Heart right ventricle (tissue), 16 donors: ENCODE results near the gene WDR64. TPM values are rescaled to one million over a fixed set of nuclear protein-coding genes. Genes with fewer than 3 reads are reported as not detected.

Experiments
- ATAC-seq, 8 donors: fragments of 200-7000 bp; cut with Tn5 transposase; one replicate each; pipeline ENCODE4 v1.9.1; 2020; ENCODE audit warnings: mild to moderate bottlenecking in 8 of 8, moderate library complexity in 8 of 8, moderate number of reproducible peaks in 1 of 8
- DNase-seq, 2 donors: peaks; one replicate each; pipeline ENCODE4 v3.0.0-alpha.2; 2020
- H3K27ac ChIP-seq, 10 donors: fragments of 200-600 bp; sonication (generic) in 2 of 10; one replicate each; pipeline versions ENCODE4 v1.5.0 to v1.8.0; 2020 to 2022; ENCODE audit warnings: mild to moderate bottlenecking in 3 of 10
- H3K27me3 ChIP-seq, 7 donors: fragments of 200-600 bp; one replicate each; pipeline ENCODE4 v1.8.0; 2021 to 2022; ENCODE audit warnings: mild to moderate bottlenecking in 2 of 7
- H3K36me3 ChIP-seq, 9 donors: fragments of 200-600 bp; sonication (generic) in 1 of 9; one replicate each; pipeline versions ENCODE4 v1.5.0 to v1.8.0; 2020 to 2022; ENCODE audit warnings: mild to moderate bottlenecking in 2 of 9
- H3K4me1 ChIP-seq, 9 donors: fragments of 200-600 bp; sonication (generic) in 1 of 9; one replicate each; pipeline versions ENCODE4 v1.5.0 to v1.8.0; 2020 to 2022; ENCODE audit warnings: mild to moderate bottlenecking in 4 of 9
- H3K4me3 ChIP-seq, 10 donors: fragments of 200-600 bp; sonication (generic) in 2 of 10; one replicate each; pipeline versions ENCODE4 v1.5.0 to v1.8.0; 2020 to 2022; ENCODE audit warnings: mild to moderate bottlenecking in 7 of 10, moderate library complexity in 2 of 10
- H3K9me3 ChIP-seq, 11 donors: fragments of 200-600 bp in 10 of 11; sonication (generic) in 2 of 11; one replicate each; pipeline versions ENCODE4 v1.5.0 to v1.8.0; 2013 to 2022; ENCODE audit warnings: mild to moderate bottlenecking in 2 of 11, control low read depth in 1 of 11, moderate library complexity in 1 of 11
- CTCF ChIP-seq, 9 donors: fragments of 200-600 bp; sonication (generic) in 2 of 9; IDR thresholded peaks; one replicate each; pipeline versions ENCODE4 v1.5.0 to v1.8.0; 2021 to 2022; ENCODE audit warnings: antibody characterized with exemption in 9 of 9, mild to moderate bottlenecking in 5 of 9, moderate library complexity in 1 of 9
- WGBS, 2 donors: extraction: QIAGEN DNeasy Blood & Tissue Kit; methylation state at CpG; one replicate each; pipeline ENCODE4 v1.1.7; 2013; ENCODE audit warnings: inconsistent platforms in 1 of 2; 5-methylcytosine and 5-hydroxymethylcytosine counted together
- intact Hi-C, 10 donors: fragments of 100-400 bp; cut with DNase I; formaldehyde crosslinking; loops; one replicate each; pipeline versions ENCODE4 v1.11.1 to v1.14.2; 2022
- polyA plus RNA-seq, 2 donors: library from polyadenylated mRNA; stranded (reverse); fragments of 200-250 nt; gene quantifications; one replicate each; pipeline ENCODE4 v1.2.3, GENCODE V29; 2013
- total RNA-seq, 10 donors: library from RNA; stranded (reverse); fragmentation: NEBNext Ultra II Directional in 3 of 10; extraction: Animal tissue kit (Norgen Biotek cat#: 25700) in 3 of 10; gene quantifications; one replicate each; pipeline versions ENCODE4 v1.2.1 to v1.2.4, GENCODE V29; 2021 to 2023
- donor health status: Arrhythmogenic right ventricular cardiomyopathy.
- donor health status: ischemic (EF 13 %, LVEDD 7.1; RV severe dilation, severe dysfunction).
- donor health status: healthy with polysubstance abuse.
- donor health status: DM: no; HTN: yes; CAD: no.
- donor health status: DM: no; HTN: no; CAD: no.
- donor health status: ischemic (EF 25% LVEDD 6.9; RV normal size, moderate dysfunction).
- donor health status: ischemic (EF 25% LVEDD 5.7; RV mildly dilated, moderate dysfunction).
- donor health status: healthy.
- donor health status: DM: yes; HTN: yes; CAD: no.
- donor health status: Ischemic cardiomyopathy.
- donor health status: ischemic (EF 35%, LVEDD 5.7; RV mildly dilated, moderate dysfunction).
- donor health status: nonischemic (EF 11% LVEDD 7.7; RV severe dilation, severe dysfunction).
- donor health status: DM: yes; HTN: yes; CAD: no.
- donor health status: PGD.
- donor health status: ischemic (EF 29% LVEDD 5.4; RV normal size, mild dysfunction).
- donor health status: nonischemic (EF 23%, LVEDD 6.1; RV moderate dilation, normal function).

The WDR64 gene
- total and polyA plus RNA-seq, 12 donors, result 0.59 TPM; not detected in 11

- ATAC-seq, result no peak
- intact Hi-C loops, result no loop called here
These were observed 118.0 kb downstream of the WDR64 start for GRCh38 chr1:241770115-241770514.

DNA sequence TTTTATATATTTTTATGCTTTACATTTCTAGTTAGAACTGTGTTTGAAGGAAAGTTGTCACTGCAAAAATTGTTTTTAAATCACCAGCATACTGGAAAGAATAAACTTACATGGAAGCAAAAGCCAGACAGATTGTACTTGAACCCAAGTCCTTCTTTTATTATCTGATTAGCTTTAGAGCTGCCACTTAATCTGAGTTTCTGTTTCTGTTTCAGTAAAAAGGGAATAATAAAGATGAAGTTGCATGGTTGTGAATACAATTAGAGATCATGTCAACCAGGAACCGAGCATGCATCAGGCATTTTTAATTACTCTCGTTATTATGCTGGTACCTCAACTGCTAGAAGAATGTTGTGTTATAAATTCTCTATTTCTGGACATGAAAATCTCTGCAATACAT is 119.0 kb downstream of the WDR64 start:
- DNase-seq, result no peak
- intact Hi-C loops, result no loop called here
- WGBS, 2 donors, result 79 to 84% methylated on average over 2 of the region's 2 CpGs
- no peak overlapping the region for H3K4me3 ChIP-seq
- no peaks in the 10 kb centered on the region for H3K9me3 ChIP-seq
- no peak overlapping the region for H3K27ac ChIP-seq
- H3K4me1 ChIP-seq, result no peaks in the 10 kb centered on the region
- no peaks in the 10 kb centered on the region for H3K36me3 ChIP-seq
- H3K27me3 ChIP-seq, result peaks cover 0 to 4% (median 0%) of the 10 kb centered on the region in 7 donors
- TF ChIP-seq CTCF (IDR thresholded peaks at IDR 0.05), result no peak
- ATAC-seq, result no peak

More at GRCh38 chr1:241770115-241770514, 118.0 kb downstream of the WDR64 start:
- H3K27me3 ChIP-seq, result peaks cover 0 to 4% (median 0%) of the 10 kb centered on the region in 7 donors
- H3K36me3 ChIP-seq, result no peaks in the 10 kb centered on the region
- no peak for TF ChIP-seq CTCF (IDR thresholded peaks at IDR 0.05)
- H3K4me1 ChIP-seq, result no peaks in the 10 kb centered on the region
- no peak overlapping the region for H3K27ac ChIP-seq
- H3K9me3 ChIP-seq, result no peaks in the 10 kb centered on the region
- WGBS, 2 donors, result 4 to 16% methylated on average over 1 of the region's 1 CpG
- no peak for DNase-seq
- H3K4me3 ChIP-seq, result no peak overlapping the region

DNA sequence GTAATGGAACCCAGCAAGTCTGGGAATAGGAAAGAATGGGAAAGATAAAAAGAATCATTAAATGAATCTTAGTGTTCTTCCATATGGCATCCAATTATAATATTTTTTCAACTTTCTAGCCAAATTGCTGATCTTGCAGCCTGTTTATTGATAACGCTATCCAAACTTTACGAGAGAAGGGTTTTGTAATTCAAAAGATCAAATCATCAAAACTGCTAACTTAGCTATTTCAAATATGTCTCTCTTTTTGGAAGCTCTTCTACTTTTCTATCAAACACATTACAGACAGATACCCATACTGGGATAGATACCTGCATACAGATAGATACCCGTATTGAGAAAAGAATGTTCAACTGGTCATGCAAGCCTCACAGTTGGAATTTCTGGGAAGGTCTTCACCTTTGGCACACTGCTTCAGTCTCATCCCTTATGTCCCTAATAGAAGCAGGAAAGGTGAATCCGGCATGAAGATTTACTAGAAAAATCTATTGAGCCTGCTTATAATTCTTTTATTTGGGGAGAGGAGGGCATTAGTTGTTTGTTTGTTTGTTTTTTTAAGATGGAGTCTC is 120.9 kb downstream of the WDR64 start:
- DNase-seq (no peak), ATAC-seq (no peak)
- no peak overlapping the region for H3K4me3 ChIP-seq
- 91 to 93% methylated on average over 4 of the region's 4 CpGs for WGBS, 2 donors
- H3K9me3 ChIP-seq, result no peaks in the 10 kb centered on the region
- TF ChIP-seq CTCF (IDR thresholded peaks at IDR 0.05), result no peak
- no peaks in the 10 kb centered on the region for H3K4me1 ChIP-seq
- H3K27me3 ChIP-seq, result peaks cover 0 to 4% (median 0%) of the 10 kb centered on the region in 7 donors
- intact Hi-C loops, result no loop called here
- H3K36me3 ChIP-seq, result no peaks in the 10 kb centered on the region
- H3K27ac ChIP-seq, result no peak overlapping the region

DNA sequence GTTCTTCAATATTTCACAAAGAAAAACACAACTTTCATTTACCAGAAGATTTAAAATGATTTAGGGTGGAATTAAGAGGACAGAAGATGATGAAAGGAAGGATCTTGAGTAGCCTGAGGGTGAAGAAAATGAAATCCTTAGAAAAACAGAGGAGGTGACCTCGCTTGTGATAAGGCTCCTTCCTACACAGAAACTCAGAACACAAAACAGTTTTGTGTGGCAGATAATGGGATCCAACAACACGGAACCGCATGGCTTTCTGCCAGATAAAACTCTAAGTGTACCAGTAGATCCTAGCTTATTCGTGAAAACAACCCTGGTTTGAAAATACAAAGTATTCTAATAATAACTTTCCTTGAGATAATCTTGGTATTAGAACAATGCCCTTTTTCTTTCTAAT is 121.9 kb downstream of the WDR64 start:
- H3K4me1 ChIP-seq, result no peaks in the 10 kb centered on the region
- 31 to 37% methylated on average over 4 of the region's 4 CpGs for WGBS, 2 donors
- DNase-seq (no peak), ATAC-seq (no peak)
- no peak for TF ChIP-seq CTCF (IDR thresholded peaks at IDR 0.05)
- intact Hi-C loops, result no loop called here
- H3K4me3 ChIP-seq, result no peak overlapping the region
- peaks cover 0 to 4% (median 0%) of the 10 kb centered on the region in 7 donors for H3K27me3 ChIP-seq
- no peak overlapping the region for H3K27ac ChIP-seq
- no peaks in the 10 kb centered on the region for H3K36me3 ChIP-seq
- H3K9me3 ChIP-seq, result no peaks in the 10 kb centered on the region
